ENCODE results near the gene ATF7. TPM values are rescaled to one million over a fixed set of nuclear protein-coding genes. Genes with fewer than 3 reads are reported as not detected.

Gene ATF7
- total and polyA plus RNA-seq, 9 of the 15 experiments (the other 6 are each of a cell fraction or from before 2014, with no cell fraction given): 10.6 to 30.4 (median 20.7) TPM

DNA sequence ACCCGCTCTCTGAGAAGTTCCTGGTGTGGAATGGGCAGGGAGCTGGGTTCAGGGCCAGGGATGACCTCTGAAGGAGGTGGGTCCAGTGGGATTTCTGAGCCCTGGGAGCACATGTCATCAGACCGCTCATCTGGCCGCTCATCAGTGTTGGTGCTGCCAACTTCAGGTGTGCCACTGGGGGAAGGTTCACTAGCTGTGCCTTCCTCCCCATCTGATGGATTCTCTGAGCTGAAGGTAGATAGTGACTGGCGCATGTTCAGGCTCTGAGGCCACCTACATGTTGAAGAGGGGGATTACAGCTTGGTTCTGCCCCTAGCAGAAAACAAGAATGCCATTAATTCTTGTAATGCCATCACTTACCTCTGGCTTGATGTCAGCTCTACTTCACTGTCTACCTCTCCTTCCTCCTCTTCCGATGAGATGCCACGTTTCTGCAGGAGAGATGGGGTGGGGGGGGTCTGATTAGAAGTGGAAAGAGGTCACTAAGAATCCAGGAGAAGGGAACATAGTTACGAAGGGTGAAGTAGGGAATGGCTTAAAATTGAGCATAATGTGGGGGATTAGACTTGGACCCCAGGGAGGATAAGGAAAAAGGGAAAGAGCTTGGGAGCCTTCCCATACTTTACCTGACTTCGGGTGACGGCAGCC, 144.1 kb downstream of the ATF7 start:
- ChIA-PET CTCF (ENCODE audit: low intra/inter-chr PET ratio) (interaction anchor here (0.9 to 1.2 kb wide), 2 partner anchors 27 to 129 kb away, joined by 3 read pairs; no protein-coding TSS in a partner anchor), POLR2A (interaction anchor here (0.5 to 7.1 kb wide), 13 partner anchors 9 to 275 kb away, joined by 3 to 99 read pairs (median 7); partner anchors contain the start of genes MAP3K12, SP1 and TARBP2)
- H3K27ac ChIP-seq (ENCODE audit: extremely low read depth, low read depth, low read length): no peak overlapping the region
- H2AFZ ChIP-seq (ENCODE audit: low read depth, low read length): no peak overlapping the region
- H3K36me3 ChIP-seq (ENCODE audit: control insufficient read depth, insufficient read depth, low read length): peaks cover 93% of the 10 kb centered on the region
- H3K9me3 ChIP-seq (replicated peaks; ENCODE audit: control insufficient read depth, insufficient read depth, low read depth, low read length): no peaks in the 10 kb centered on the region
- in situ Hi-C loops (cut with MboI): no loop called here
- peaks cover 0 to 12% of the 10 kb centered on the region in 2 experiments; a peak in 3 of 5 replicates for H3K4me1 ChIP-seq (replicated peaks in 1 of 2; ENCODE audit: control insufficient read depth in 2 of 2, insufficient read depth in 2 of 2, low read length in 2 of 2)
- TSS peak; percentile 13 for BruUV-seq (replicated peaks)
- 84% methylated on average over 9 of the region's 9 CpGs for WGBS (ENCODE audit: insufficient coverage, low coverage, missing lambda C conversion rate)
- no peak overlapping the region for H3K4me3 ChIP-seq
- peaks cover 10% of the 10 kb centered on the region for H3K79me2 ChIP-seq (ENCODE audit: control insufficient read depth, insufficient read depth, low read length)
- H4K20me1 ChIP-seq (replicated peaks; ENCODE audit: control insufficient read depth, insufficient read depth, low read length): peaks cover 17% of the 10 kb centered on the region
- H3K27me3 ChIP-seq (ENCODE audit: control insufficient read depth in 2 of 2, insufficient read depth in 2 of 2, low read length in 2 of 2): no peaks in the 10 kb centered on the region
- peak; percentile 61 for ATAC-seq
- DNase-seq (ENCODE audit: extremely low read depth in 1 of 4, low spot score in 3 of 4): peak in 1 of 4 experiments; percentile 37
- peak; percentile 84 for FAIRE-seq
- H3K9ac ChIP-seq (ENCODE audit: insufficient read depth in 1 of 2, low read depth in 2 of 2, low read length in 2 of 2): no peak overlapping the region
- intact Hi-C loops (cut with micrococcal nuclease): no loop called here
- no peak overlapping the region for H3K4me2 ChIP-seq (ENCODE audit: insufficient read depth, low read length)
- H3K9me1 ChIP-seq (ENCODE audit: control insufficient read depth, insufficient read depth, low read length): peaks cover 3% of the 10 kb centered on the region
- no peak for TF ChIP-seq SMAD3 (CRISPR knock-in tag; conservative IDR thresholded peaks at IDR 0.05)
- TF ChIP-seq RNF2 (IDR thresholded peaks at IDR 0.05): no peak
- TF ChIP-seq, protein P1, sequence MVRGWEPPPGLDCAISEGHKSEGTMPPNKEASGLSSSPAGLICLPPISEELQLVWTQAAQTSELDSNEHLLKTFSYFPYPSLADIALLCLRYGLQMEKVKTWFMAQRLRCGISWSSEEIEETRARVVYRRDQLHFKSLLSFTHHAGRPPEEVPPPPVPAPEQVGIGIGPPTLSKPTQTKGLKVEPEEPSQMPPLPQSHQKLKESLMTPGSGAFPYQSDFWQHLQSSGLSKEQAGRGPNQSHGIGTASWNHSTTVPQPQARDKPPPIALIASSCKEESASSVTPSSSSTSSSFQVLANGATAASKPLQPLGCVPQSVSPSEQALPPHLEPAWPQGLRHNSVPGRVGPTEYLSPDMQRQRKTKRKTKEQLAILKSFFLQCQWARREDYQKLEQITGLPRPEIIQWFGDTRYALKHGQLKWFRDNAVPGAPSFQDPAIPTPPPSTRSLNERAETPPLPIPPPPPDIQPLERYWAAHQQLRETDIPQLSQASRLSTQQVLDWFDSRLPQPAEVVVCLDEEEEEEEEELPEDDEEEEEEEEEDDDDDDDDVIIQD (CRISPR knock-in tag; IDR thresholded peaks at IDR 0.05): no peak
- TF ChIP-seq POLR2AphosphoS5 (IDR thresholded peaks at IDR 0.05; ENCODE audit: control insufficient read depth, insufficient read depth, low read depth, low read length): peak; percentile 31
- no peak for TF ChIP-seq XRCC4 (IDR thresholded peaks at IDR 0.05; ENCODE audit: extremely low read depth, insufficient read depth, insufficient read length)
- TF ChIP-seq MYNN (IDR thresholded peaks at IDR 0.05): peak; percentile 53; the same call in 1 of the 2 replicates
- no peak for TF ChIP-seq MYNN (CRISPR knock-in tag; IDR thresholded peaks at IDR 0.05)
- TF ChIP-seq, protein P2, sequence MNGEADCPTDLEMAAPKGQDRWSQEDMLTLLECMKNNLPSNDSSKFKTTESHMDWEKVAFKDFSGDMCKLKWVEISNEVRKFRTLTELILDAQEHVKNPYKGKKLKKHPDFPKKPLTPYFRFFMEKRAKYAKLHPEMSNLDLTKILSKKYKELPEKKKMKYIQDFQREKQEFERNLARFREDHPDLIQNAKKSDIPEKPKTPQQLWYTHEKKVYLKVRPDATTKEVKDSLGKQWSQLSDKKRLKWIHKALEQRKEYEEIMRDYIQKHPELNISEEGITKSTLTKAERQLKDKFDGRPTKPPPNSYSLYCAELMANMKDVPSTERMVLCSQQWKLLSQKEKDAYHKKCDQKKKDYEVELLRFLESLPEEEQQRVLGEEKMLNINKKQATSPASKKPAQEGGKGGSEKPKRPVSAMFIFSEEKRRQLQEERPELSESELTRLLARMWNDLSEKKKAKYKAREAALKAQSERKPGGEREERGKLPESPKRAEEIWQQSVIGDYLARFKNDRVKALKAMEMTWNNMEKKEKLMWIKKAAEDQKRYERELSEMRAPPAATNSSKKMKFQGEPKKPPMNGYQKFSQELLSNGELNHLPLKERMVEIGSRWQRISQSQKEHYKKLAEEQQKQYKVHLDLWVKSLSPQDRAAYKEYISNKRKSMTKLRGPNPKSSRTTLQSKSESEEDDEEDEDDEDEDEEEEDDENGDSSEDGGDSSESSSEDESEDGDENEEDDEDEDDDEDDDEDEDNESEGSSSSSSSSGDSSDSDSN (IDR thresholded peaks at IDR 0.05; ENCODE audit: borderline replicate concordance in 1 of 2, low read depth in 2 of 2, low read length in 2 of 2): no peak
- TF ChIP-seq TBP (optimal IDR thresholded peaks at IDR 0.05; ENCODE audit: low read depth, low read length): no peak
- no peak for TF ChIP-seq SLC30A9 (CRISPR knock-in tag; IDR thresholded peaks at IDR 0.05)
- peak; percentile 59 for TF ChIP-seq POLR2B (IDR thresholded peaks at IDR 0.05; ENCODE audit: low read depth, partially characterized antibody)
- peak; percentile 57; the same call in 1 of the 2 replicates for TF ChIP-seq POLR2AphosphoS2 (IDR thresholded peaks at IDR 0.05; ENCODE audit: low read length)
- TF ChIP-seq NCOA4 (IDR thresholded peaks at IDR 0.05; ENCODE audit: partially characterized antibody): no peak
- TF ChIP-seq POLR2A (conservative IDR thresholded peaks at IDR 0.05): peak; percentile 59
- TF ChIP-seq ZNF780A (CRISPR knock-in tag; IDR thresholded peaks at IDR 0.05): no peak
- TF ChIP-seq, protein P3, sequence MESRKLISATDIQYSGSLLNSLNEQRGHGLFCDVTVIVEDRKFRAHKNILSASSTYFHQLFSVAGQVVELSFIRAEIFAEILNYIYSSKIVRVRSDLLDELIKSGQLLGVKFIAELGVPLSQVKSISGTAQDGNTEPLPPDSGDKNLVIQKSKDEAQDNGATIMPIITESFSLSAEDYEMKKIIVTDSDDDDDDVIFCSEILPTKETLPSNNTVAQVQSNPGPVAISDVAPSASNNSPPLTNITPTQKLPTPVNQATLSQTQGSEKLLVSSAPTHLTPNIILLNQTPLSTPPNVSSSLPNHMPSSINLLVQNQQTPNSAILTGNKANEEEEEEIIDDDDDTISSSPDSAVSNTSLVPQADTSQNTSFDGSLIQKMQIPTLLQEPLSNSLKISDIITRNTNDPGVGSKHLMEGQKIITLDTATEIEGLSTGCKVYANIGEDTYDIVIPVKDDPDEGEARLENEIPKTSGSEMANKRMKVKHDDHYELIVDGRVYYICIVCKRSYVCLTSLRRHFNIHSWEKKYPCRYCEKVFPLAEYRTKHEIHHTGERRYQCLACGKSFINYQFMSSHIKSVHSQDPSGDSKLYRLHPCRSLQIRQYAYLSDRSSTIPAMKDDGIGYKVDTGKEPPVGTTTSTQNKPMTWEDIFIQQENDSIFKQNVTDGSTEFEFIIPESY (CRISPR knock-in tag; IDR thresholded peaks at IDR 0.05): 0 out of 2 replicates have a peak, but pooled peaks have one; percentile 34
- TF ChIP-seq ZNF431 (CRISPR knock-in tag; IDR thresholded peaks at IDR 0.05): no peak
- TF ChIP-seq CBX5 (IDR thresholded peaks at IDR 0.05; ENCODE audit: borderline replicate concordance, low read depth): no peak
- TF ChIP-seq ZNF384 (IDR thresholded peaks at IDR 0.05; ENCODE audit: low read depth, low read length): no peak

Measured in K562 (cell line).